Liver (tissue), 9 donors: ENCODE data around the gene GLRX. TPM values are rescaled to one million over a fixed set of nuclear protein-coding genes. Genes with fewer than 3 reads are reported as not detected.

Experiments used
- DNase-seq: peaks from one replicate; pipeline ENCODE4 v3.0.0-alpha.2; 2017; ENCODE audit warnings: low spot score
- H3K27ac ChIP-seq, 2 donors: one replicate each; pipeline ENCODE4 v1.7.0; 2013; ENCODE audit warnings: inconsistent platforms in 2 of 2, low read length in 2 of 2, control low read depth in 1 of 2, low read depth in 1 of 2, mild to moderate bottlenecking in 1 of 2
- H3K27me3 ChIP-seq, 4 donors: one replicate each; pipeline versions ENCODE4 v1.6.1 to v1.7.0; 2013; ENCODE audit warnings: low read length in 3 of 4, inconsistent platforms in 1 of 4, mild to moderate bottlenecking in 1 of 4, moderate library complexity in 1 of 4; ENCODE audit not compliant: control insufficient read depth in 4 of 4, insufficient read depth in 4 of 4
- H3K36me3 ChIP-seq, 4 donors: one replicate each; pipeline versions ENCODE4 v1.6.1 to v1.7.0; 2013; ENCODE audit warnings: low read length in 3 of 4, mild to moderate bottlenecking in 3 of 4, low read depth in 1 of 4, moderate library complexity in 1 of 4; ENCODE audit not compliant: control insufficient read depth in 4 of 4, insufficient read depth in 3 of 4
- H3K4me1 ChIP-seq, 4 donors: one replicate each; pipeline versions ENCODE4 v1.6.1 to v1.7.0; 2013; ENCODE audit warnings: low read length in 3 of 4, mild to moderate bottlenecking in 3 of 4, moderate library complexity in 1 of 4; ENCODE audit not compliant: control insufficient read depth in 4 of 4, insufficient read depth in 4 of 4
- H3K4me3 ChIP-seq, 3 donors: one replicate each; pipeline versions ENCODE4 v1.6.1 to v1.7.0; 2013; ENCODE audit warnings: low read length in 3 of 3, control low read depth in 1 of 3, low read depth in 1 of 3, mild to moderate bottlenecking in 1 of 3
- H3K9ac ChIP-seq, 2 donors: one replicate each; pipeline ENCODE4 v1.7.0; 2013; ENCODE audit warnings: low read length in 2 of 2, mild to moderate bottlenecking in 2 of 2, moderate library complexity in 2 of 2, control low read depth in 1 of 2, low read depth in 1 of 2
- H3K9me3 ChIP-seq, 4 donors: one replicate each; pipeline versions ENCODE4 v1.6.1 to v1.7.0; 2013; ENCODE audit warnings: low read length in 3 of 4; ENCODE audit not compliant: control insufficient read depth in 4 of 4
- ATF3 ChIP-seq: IDR thresholded peaks from 2 replicates; pipeline ENCODE4 v1.6.1; 2016; ENCODE audit warnings: antibody characterized with exemption
- CTCF ChIP-seq: fragments of 150-350 bp; IDR thresholded peaks from 2 replicates; pipeline ENCODE4 v1.5.1; 2017; ENCODE audit warnings: improper control_type of control experiment, low read depth, low read length; ENCODE audit not compliant: missing input control
- EGR1 ChIP-seq, 2 donors: IDR thresholded peaks; 2 replicates each; pipeline ENCODE4 v1.6.1; 2016 to 2018; ENCODE audit warnings: antibody characterized with exemption in 2 of 2, low read depth in 2 of 2
- FOXA2 ChIP-seq: IDR thresholded peaks from 2 replicates; pipeline ENCODE4 v1.6.1; 2016; ENCODE audit warnings: antibody characterized with exemption
- GABPA ChIP-seq, 2 donors: IDR thresholded peaks in 1 of 2; conservative IDR thresholded peaks in 1 of 2; 2 replicates each; pipeline ENCODE4 v1.6.1; 2016; ENCODE audit warnings: antibody characterized with exemption in 2 of 2, mild to moderate bottlenecking in 1 of 2, moderate library complexity in 1 of 2
- HNF4A ChIP-seq, 2 donors: conservative IDR thresholded peaks; 2 replicates each; pipeline ENCODE4 v1.6.1; 2016; ENCODE audit warnings: antibody characterized with exemption in 2 of 2, mild to moderate bottlenecking in 2 of 2
- HNF4G ChIP-seq: IDR thresholded peaks from 2 replicates; pipeline ENCODE4 v1.6.1; 2016; ENCODE audit warnings: antibody characterized with exemption
- JUND ChIP-seq, 2 donors: IDR thresholded peaks; 2 replicates each; pipeline ENCODE4 v1.6.1; 2016; ENCODE audit warnings: antibody characterized with exemption in 2 of 2
- MAX ChIP-seq: IDR thresholded peaks from 2 replicates; pipeline ENCODE4 v1.6.1; 2016; ENCODE audit warnings: antibody characterized with exemption
- NR2F2 ChIP-seq: IDR thresholded peaks from 2 replicates; pipeline ENCODE4 v1.6.1; 2016; ENCODE audit warnings: antibody characterized with exemption
- RAD21 ChIP-seq, 2 donors: IDR thresholded peaks; 2 replicates each; pipeline ENCODE4 v1.6.1; 2016; ENCODE audit warnings: antibody characterized with exemption in 2 of 2, mild to moderate bottlenecking in 2 of 2
- REST ChIP-seq: IDR thresholded peaks from 2 replicates; pipeline ENCODE4 v1.6.1; 2016; ENCODE audit warnings: antibody characterized with exemption, mild to moderate bottlenecking
- RXRA ChIP-seq, 2 donors: IDR thresholded peaks; 2 replicates each; pipeline ENCODE4 v1.6.1; 2017 to 2018; ENCODE audit warnings: antibody characterized with exemption in 2 of 2, mild to moderate bottlenecking in 1 of 2
- SP1 ChIP-seq: IDR thresholded peaks from 2 replicates; pipeline ENCODE4 v1.6.1; 2018; ENCODE audit warnings: antibody characterized with exemption, mild to moderate bottlenecking
- TAF1 ChIP-seq: conservative IDR thresholded peaks from 2 replicates; pipeline ENCODE4 v1.6.1; 2016; ENCODE audit warnings: antibody characterized with exemption, mild to moderate bottlenecking
- ZBTB33 ChIP-seq: IDR thresholded peaks from 2 replicates; pipeline ENCODE4 v1.6.1; 2016; ENCODE audit warnings: antibody characterized with exemption
- WGBS: extraction: QIAGEN DNeasy Blood & Tissue Kit; methylation state at CpG from one replicate; pipeline ENCODE4 v1.1.7; 2013; 5-methylcytosine and 5-hydroxymethylcytosine counted together
- polyA plus RNA-seq, 2 donors: library from polyadenylated mRNA; stranded (reverse) in 1 of 2; unstranded in 1 of 2; fragments of 200-250 nt in 1 of 2; fragments of >200 nt in 1 of 2; fragmentation: Nextera tagmentation in 1 of 2; extraction: Ambion mirVana in 1 of 2; gene quantifications; one replicate each; pipeline versions ENCODE4 v1.2.1 to v1.2.3, GENCODE V29; 2013 to 2015
- total RNA-seq, 2 donors: library from RNA; depleted of rRNA; stranded (reverse); fragments of >200 nt; gene quantifications; one replicate each; pipeline ENCODE4 v1.2.3, GENCODE V29; 2014
- donor health status: healthy.
- donor health status: healthy.
- donor health status: healthy.
- donor health status: healthy.
- donor health status: healthy.

GLRX gene
- total and polyA plus RNA-seq, 4 donors: 48.2 to 187 (median 107) TPM

GRCh38 chr5:95794070-95794516, 28.4 kb downstream of the GLRX start:
- no peaks in the 10 kb centered on the region for H3K9me3 ChIP-seq
- peaks cover 0 to 11% (median 2%) of the 10 kb centered on the region in 4 donors for H3K36me3 ChIP-seq
- no peak overlapping the region for H3K9ac ChIP-seq
- TF ChIP-seq TAF1 (no peak), EGR1 (IDR thresholded peaks at IDR 0.05; ENCODE audit: low read depth in 2 of 2) (no peak), ZBTB33 (no peak), GABPA (IDR thresholded peaks at IDR 0.05 in 1 of 2, conservative IDR thresholded peaks at IDR 0.05 in 1 of 2) (no peak), CTCF (no peak), RAD21 (IDR thresholded peaks at IDR 0.05) (no peak), NR2F2 (no peak), FOXA2 (no peak), ATF3 (no peak), HNF4A (conservative IDR thresholded peaks at IDR 0.05) (no peak)
- no peak for DNase-seq
- no peaks in the 10 kb centered on the region for H3K27me3 ChIP-seq
- H3K27ac ChIP-seq: no peak overlapping the region
- H3K4me1 ChIP-seq: peaks cover 0 to 6% (median 1%) of the 10 kb centered on the region in 4 donors
- no peak overlapping the region for H3K4me3 ChIP-seq
- WGBS: 71% methylated on average over 3 of the region's 3 CpGs

- peaks cover 2 to 15% (median 6%) of the 10 kb centered on the region in 4 donors for H3K36me3 ChIP-seq
- WGBS: 94% methylated on average over 6 of the region's 6 CpGs
Observed at GRCh38 chr5:95791751-95792150, 30.8 kb downstream of the GLRX start.

More at GRCh38 chr5:95791751-95792150, 30.8 kb downstream of the GLRX start:
- Histone ChIP-seq H3K27me3 (no peaks in the 10 kb centered on the region), H3K27ac (no peak overlapping the region), H3K4me3 (no peak overlapping the region), H3K4me1 (peaks cover 0 to 8% (median 2%) of the 10 kb centered on the region in 4 donors), H3K9me3 (no peaks in the 10 kb centered on the region), H3K9ac (no peak overlapping the region)
- no peak for DNase-seq
- TF ChIP-seq ATF3: no peak
- TF ChIP-seq HNF4A (conservative IDR thresholded peaks at IDR 0.05): no peak
- TF ChIP-seq REST: no peak
- no peak for TF ChIP-seq HNF4G
- no peak for TF ChIP-seq RXRA (IDR thresholded peaks at IDR 0.05)
- TF ChIP-seq MAX: no peak
- TF ChIP-seq FOXA2: no peak
- no peak for TF ChIP-seq SP1
- TF ChIP-seq JUND (IDR thresholded peaks at IDR 0.05): no peak
- TF ChIP-seq EGR1 (IDR thresholded peaks at IDR 0.05; ENCODE audit: low read depth in 2 of 2): no peak
- no peak for TF ChIP-seq ZBTB33
